ENCODE results near the gene PLCB1.
"Not testable (repeated sequence)": the region's sequence is repeated elsewhere in the genome, so short reads cannot be mapped to it uniquely, and the experiment has no call there.

PLCB1 gene

DNA sequence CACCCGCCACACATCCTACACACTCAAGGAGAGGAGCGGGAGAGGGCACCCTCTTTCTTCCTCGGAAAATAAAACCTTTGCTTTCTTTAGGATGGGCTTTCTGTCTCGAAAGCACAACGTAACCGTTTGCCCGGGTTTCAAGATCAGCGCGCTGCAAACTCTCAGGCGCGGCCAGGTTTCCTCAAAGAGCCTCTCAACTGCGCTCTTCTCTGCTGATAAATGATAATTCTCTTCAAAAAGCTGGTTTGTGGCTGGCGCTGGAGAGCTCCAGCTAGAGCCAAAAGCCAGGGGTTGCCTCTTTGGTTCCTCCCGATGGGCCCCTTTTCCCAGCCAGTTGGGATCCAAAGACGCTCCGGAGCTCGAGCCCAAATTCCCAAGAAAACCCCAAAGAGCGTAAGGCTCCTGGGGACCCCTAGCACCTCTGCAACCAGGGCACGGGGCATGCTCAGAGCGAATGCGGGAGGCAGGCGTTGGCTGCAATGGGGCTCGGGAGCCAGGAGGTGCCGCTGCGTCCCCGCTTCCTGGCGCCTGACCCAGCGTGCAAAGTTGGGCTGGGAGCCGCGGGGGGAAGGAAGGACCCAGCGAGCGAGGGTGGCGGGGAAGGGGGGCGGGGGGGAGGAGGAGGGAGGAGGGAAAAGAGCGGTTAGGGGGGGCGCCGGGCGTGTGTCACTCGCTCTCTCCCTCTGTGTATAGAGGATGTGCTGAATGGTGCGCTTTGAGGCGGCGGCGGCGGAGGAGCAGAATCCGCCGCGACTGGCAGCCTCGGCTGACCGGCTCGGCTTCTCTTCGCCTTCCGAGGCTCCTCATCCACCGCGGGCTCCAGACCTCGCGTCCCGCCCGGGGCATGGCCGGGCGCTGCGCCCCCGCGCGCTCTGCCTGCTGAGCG lies at the start of gene PLCB1:
Gene PLCB1 (plus strand): TSS at position 669 of the 886 bp plus-strand sequence. CDS start 386 bp downstream, outside the sequence.
- peak; percentile 93 for DNase-seq (ENCODE audit: low spot score)

DNA sequence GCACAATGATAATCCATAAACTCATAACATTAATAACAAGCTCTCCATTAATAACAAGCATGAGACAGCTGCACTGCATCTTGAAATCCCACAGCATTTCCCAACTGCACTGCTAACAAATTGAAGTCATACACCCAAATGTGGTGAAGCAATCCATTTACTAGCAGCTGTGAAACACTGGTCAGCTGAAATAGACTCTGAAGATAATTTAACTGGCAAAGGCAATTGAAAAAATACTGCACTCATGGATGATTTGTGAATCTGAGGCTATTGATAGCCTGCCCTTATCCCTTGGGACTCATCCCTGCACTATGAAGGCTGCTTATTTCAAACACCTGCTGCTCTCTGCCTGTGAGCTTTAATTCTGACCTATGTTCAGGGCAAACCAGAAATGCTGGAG lies 49.1 kb upstream of the PLCB1 start:
- DNase-seq (ENCODE audit: low spot score), result peak; percentile 7

DNA sequence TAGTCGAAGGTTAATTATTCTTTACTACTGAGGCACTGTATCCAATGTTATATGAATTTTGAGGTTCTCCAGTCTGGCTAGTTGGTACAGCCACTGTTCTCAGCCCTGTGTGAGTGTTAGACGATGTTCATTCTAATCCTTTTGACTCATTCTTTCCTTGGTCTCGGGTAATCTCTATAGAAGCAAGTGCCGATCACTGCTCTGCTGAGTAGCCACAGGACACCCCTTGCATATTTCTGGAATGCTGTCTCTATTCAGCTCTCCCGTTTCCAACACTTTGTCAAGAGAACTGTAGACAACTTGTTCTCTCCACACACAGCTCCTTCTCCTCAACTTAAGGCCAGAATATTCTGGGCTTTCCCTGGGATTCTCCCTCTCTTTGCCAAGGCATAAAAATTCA lies 42.4 kb upstream of the PLCB1 start:
- DNase-seq (ENCODE audit: low spot score), result no peak

DNA sequence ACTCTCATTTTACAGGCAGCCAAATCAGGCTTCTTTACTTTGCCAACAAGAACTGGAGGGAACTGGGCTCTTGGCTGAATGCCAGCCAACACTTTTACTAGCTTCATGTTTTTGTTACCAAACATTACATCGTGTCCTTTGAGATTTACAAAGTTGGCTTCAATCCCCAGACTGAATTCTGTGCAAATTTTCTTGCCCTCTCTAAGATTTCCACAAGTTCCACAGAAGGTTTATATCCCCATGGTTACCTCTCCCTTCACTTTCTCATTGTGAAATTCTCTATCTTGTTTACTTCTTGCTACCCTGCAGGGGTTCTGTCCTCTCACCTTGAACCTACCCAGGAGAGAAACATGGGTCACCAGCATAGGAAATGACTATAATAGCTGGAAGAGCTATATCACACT lies 37.6 kb upstream of the PLCB1 start:
- no peak for DNase-seq (ENCODE audit: low spot score)

DNA sequence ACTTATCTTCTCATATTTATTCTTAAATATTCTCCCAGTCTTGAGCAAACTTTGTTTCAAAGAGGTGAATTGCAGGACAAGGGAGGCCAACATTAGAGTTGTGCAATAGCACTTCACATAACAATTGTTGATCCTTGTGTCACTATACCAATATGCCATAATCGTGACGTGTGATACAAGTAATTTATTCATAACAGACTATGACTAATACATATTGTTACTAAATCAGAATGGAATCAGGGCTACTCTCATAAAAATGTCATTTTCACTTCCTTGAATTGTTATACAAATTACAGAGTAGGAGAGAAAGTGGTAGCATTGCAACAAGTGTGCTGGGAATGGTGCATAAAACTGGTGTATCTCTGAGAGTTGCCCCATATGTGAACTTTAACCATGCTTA lies 37.2 kb upstream of the PLCB1 start:
- DNase-seq (ENCODE audit: low spot score), result no peak

DNA sequence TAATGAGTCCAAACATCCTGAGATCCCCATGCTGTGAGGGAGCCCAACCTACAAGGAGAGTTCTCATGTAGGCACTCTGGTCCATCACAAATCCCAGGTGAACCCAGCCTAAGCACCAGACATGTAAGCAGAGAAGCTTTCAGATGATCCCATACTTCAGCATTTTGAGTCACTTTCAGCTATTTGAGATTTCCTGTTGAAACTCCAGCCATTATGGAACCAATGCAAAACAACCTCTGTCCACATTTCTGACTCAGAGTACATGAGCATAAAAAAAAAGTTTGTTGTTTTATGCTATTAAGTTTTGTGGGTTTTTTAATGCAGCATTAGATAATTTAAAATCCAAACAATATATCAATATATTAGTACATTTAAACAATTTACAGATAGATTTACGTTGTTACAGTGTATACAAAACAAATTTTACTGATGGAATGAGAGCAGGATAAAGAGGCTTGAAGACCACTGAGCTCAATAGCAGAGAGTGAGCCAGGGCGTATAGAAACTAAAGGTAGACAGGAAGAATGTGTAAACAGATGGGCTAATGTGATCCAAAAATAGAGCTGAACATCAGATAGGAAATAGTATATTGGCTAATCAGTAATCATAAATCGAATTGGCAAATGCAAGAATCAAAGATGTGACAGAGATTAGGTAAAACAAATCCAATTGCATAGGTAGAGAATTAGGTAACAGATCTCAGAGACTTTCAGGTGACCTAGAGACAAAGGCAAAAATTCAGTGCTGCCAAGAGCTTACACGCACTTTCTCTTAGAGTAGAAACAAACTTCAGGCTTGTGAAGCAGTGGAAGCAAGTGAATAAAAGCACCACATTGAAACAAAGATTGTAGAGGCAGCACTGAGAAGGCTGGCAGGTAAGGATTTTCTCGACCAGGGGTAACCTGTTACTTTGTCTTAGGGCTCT lies 36.2 kb upstream of the PLCB1 start:
- no peak for DNase-seq (ENCODE audit: low spot score)

DNA sequence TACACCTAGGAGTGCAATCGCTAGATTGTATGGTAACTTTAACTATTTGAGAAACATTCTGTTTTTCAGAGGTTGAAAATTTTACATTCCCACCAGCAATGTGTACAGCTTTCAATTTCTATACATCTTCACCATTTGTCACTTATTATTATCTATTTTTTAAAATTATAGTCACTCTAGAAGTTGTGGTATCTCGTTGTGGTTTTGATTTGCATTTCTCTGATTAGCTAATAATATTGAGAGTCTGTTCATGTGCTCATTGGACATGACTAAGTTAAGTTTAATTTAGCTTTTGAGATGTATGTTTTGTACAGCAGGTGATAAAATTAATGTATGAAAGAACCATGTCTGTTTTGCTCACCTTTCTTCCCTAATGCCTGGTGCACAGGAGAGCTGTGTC lies 34.8 kb upstream of the PLCB1 start:
- no peak for DNase-seq (ENCODE audit: low spot score)

DNA sequence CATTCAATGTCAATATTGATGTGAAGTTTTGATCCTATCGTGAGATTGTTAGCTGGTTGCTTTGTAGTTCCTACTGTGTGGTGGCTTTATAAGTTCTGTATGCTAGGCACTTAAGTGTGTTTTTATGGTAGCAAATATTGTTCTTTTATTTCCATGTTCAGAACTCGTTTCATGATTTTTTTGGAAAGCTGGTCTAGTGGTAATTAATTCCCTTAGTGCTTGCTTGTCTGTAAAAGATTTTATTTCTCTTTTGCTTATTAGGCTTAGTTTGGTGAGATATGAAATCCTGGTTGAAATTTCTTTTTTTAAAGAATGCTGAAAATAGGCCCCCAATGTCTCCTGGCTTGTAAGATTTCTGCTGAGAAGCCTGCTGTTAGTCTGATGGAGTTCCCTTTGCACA lies 27.8 kb upstream of the PLCB1 start:
- no peak for DNase-seq (ENCODE audit: low spot score)

DNA sequence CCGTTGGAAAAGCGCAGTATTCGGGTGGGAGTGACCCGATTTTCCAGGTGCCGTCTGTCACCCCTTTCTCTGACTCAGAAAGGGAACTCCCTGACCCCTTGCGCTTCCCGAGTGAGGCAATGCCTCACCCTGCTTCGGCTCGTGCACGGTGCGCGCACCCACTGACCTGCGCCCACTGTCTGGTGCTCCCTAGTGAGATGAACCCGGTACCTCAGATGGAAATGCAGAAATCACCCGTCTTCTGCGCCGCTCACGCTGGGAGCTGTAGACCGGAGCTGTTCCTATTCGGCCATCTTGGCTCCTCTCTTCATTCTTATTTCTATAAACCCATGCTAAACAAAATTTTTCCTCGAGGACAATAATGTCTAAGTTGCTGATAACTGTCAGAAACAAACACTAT lies 17.5 kb upstream of the PLCB1 start:
- not testable (repeated sequence) for DNase-seq (ENCODE audit: low spot score)

DNA sequence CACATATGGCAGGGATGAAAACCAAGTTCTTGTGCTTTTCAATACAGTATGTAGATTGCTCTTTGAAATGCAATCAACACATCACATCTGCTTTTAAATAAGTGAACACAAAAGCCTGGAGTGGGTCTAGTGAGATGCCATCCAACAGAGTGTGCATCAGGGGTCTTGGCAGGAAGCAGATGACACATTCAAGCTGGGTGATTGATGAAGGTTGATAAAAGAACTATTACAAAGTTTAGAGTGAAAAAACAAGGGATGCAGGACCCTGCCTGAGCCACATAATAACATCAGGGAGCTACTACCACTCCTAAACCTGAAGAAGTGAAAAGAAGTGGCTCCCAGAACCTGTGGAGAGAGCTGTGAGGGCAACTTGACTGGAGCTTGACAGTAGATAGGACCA lies 16.6 kb upstream of the PLCB1 start:
- no peak for DNase-seq (ENCODE audit: low spot score)

DNA sequence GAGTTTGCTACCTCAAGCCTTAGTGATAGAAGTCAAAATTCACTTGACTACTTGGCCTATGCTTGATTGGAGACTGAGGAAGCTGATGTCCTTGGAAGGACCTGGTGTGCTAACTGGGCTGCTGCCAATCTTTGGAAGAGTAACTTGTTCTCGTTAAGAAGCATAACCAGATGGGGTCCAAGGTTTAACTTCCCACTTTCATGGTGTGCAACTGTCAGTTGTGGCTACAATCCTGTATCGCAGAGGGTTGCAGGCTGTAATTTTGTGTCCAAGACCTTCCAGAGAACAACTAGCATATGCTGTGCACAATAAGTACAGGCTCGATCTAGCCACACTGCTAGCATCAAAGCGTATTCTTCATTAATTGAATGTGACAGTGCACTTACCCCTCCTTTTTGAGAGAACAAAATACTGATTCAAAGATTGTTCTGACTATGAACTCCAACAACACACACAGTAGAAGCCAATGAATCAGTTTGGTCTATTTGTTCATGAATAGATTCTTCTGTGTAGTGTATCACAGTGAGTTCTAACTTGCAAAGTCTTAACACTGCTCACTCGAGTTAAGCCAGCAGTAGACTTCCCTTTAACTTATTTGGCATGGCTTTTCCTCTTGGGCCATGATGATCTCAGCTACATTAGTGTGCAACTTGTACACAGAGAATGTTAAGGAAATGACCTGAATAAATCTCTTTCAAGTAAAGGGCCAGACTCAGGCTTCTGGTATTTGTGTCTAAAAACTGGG lies 15.8 kb upstream of the PLCB1 start:
- peak; percentile 30 for DNase-seq (ENCODE audit: low spot score)

DNA sequence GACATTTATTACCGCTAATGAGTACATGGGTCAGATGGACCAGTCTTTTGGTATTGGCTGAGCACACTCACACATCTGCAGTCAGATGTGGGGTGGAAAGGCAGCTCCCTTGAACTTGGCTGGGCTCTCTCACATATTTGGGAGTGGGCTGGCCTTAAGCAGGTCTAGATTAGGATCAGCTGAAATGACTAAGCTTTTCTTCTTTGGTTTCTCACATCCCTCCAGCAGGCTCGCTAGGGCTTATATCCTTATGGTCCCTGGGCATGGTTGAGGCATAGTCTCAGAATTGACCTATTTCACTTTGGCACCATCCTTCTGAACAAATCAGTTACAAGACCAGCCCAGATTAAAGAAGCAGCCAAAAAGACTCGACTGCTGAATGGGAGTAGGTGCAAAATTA lies 14.4 kb upstream of the PLCB1 start:
- no peak for DNase-seq (ENCODE audit: low spot score)

DNA sequence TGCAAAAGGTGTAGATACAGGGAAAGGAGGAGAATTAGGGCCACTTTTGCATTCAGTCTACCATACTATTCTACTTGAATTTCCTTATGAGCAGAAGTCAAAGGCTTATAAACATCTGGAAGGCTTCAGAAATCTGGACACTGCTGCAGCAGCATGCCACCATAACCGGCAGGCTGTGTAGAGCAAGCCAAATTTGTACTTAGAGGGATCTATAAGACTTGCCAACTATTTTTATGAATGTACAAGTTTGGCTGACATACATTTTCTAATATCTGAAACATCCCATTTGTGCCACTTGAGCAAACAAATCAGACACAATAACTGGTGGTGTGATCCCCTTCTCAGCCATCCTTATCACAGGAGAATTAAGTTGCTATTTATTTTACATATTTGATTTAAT lies 14.0 kb upstream of the PLCB1 start:
- DNase-seq (ENCODE audit: low spot score), result no peak

DNA sequence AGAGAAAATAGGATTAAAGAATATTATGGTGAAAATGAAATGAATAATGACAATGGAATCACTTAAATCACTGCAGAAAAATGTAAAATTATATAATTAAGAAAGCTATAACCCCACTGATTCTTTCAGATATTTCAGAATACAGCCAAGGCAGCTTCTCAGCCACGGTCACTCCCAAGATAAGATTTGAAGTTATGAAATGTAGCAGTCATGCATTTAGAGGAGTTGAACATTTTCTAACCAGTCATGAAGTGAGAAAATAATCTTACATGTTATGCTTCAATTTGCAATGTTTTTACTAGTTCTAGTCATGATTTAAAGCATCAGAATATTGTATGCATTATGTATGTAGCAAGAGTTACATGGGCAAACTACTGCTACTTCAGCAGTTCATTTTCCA lies 13.3 kb upstream of the PLCB1 start:
- no peak for DNase-seq (ENCODE audit: low spot score)

DNA sequence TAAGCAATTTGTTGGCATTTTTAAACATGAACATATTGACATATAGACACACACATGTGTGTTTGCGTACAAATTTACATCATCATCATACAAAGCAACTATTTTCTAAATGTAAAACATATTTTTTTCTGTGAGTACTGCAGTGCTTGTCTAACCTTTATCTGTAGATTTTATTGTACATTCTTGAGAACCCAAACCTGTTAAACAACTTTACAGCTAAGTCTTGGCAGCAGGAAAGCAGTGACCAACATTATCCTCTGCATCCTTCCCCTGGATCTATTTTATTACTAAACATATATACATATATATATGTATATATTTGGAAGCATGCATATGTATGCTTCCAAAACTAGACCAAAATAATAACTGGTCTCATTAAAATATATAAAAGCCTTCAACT lies 10.4 kb upstream of the PLCB1 start:
- DNase-seq (ENCODE audit: low spot score), result no peak

DNA sequence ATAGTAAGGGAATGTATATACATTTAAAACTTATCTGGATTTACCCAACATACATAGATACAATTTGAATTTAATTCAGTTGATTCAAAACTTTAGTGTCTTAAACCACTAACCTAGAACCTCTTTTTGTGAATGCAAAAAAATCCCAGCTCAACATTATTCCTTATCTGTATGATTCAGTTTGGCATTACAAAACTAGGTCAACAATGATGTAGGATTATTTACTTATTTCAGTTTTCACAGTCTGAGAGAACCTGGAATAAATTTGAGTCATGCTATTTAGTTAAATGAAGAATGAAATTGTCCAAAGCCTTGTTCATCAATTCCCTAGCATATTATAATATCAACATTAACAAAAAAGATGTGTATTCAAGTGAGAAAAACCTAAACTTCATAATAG lies 7.4 kb upstream of the PLCB1 start:
- no peak for DNase-seq (ENCODE audit: low spot score)

DNA sequence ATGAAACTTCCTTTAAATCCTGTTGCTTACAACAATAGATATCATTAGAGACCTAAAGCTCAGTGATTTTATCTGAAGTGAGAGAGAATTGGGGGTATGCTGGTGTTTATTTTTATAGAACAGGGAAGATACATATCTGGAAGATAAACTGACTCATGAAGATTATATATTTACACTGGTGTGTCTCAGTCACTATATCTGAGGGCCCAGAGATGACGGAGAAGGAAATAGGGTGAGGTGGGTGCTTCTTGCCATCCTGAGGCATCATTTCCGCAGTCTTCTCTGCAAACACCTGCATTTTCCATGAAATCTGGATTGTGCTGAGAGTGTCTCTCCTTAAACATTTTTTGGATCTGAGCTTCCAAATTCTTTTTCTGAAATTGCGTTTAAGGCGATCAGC lies 5.9 kb upstream of the PLCB1 start:
- DNase-seq (ENCODE audit: low spot score), result no peak

DNA sequence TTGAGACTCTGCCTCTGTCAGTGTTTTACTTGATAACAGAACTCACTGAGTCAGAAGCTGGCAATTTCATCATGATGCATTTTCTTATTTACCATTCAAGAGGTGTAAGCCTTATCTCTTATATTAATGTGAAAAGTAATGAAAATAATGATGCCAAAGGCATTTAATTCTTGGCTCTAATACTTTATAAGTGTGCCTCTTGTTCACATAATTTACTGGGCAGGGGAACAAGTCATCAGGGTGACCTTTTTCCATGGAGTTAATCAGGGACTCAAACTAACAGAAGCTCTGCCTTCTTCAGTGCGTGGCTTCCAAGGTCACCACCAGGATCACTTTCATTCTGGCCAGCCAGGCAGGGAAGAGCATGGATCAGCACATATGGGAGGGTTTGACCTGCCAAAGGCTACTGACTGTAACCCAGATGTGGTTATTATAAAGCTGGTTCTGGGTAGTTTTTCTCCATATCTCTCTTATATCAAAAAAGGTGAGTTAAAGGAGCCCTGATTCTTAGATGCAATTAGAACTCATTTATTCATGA lies 5.2 kb upstream of the PLCB1 start:
- DNase-seq (ENCODE audit: low spot score), result no peak

DNA sequence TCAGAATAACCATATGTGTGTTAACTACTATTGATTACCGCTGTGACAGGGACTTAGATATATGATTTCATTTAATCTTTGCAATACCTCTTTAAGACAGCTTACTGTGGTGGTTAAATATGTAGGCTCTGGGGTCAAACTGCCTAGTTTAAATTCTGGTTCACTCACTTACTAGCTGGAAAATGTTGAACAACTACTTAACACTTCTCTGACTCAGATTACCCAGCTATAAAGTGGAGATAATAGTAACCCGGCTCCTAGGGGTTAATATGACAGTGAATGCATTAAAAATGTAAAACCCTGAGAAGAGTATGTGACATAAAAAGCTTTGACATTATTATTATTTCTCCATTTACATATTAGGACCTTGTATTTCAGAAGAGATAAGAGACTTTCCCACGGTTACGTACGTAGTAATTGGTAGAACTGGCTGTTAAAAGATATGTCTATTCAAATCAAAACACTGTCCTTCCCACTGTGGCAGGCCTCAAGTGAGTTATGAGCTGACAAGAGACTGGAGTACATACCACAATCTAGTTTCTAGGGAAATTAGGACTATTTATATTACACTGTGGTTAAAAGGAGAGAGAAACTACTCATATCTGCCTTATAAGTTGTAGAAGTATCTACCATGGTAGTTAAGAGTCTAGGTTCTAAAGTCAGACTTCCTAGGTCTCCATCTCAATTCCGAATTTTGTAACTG lies 4.4 kb upstream of the PLCB1 start:
- DNase-seq (ENCODE audit: low spot score), result no peak

DNA sequence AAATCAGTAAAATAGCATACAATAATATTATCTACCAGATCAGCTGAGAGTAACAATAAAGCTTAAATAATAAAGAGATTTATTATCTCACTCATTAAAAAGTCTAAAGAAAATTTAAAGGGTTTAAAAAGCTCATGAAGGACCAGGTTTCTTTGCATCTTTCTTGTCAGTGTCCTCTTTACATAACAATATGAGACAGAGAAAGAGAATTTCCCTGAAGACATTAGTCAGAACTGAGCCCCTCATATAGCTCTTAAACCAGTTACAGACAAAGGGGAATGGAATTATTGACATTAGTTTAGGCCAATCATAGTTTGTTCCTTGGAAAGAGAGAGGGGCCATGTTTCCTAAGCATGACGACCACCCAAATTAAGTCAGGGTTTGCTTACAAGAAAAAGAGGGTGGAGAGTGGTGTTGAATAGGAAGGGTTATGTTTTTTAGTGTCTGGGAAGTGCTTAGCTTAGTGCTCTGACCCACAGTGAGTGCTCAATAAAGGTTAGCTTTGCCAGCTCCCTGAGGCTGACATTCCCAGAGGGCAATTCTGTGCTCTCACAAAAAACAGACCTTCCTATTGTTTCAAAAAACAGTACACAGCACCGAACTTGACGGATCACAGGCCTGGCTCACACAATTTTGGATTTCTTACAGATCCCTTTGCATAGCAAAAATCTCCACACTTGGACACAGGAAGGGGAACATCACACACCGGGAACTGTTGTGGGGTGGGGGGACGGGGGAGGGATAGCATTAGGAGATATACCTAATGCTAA lies 3.6 kb upstream of the PLCB1 start:
- DNase-seq (ENCODE audit: low spot score), result no peak

All from AG08396 (cell line).